ENCODE results near the gene PPFIA1.
"Not testable (repeated sequence)": the region's sequence is repeated elsewhere in the genome, so short reads cannot be mapped to it uniquely, and the experiment has no call there.

Gene PPFIA1

GRCh38 chr11:70407121-70407520 is 136.6 kb downstream of the PPFIA1 start:
- Histone ChIP-seq H3K36me3 (ENCODE audit: control insufficient read depth, insufficient read depth, low read length) (peaks cover 36% of the 10 kb centered on the region), H3K9ac (ENCODE audit: low read length) (no peak overlapping the region), H3K4ac (ENCODE audit: low read depth, low read length) (no peak overlapping the region)

GRCh38 chr11:70407814-70408213 is 137.3 kb downstream of the PPFIA1 start:
- H3K4me1 ChIP-seq (ENCODE audit: control insufficient read depth, low read depth, low read length), result no peaks in the 10 kb centered on the region
- no peak overlapping the region for H3K23ac ChIP-seq (ENCODE audit: low read length)
- no peak overlapping the region for H4K5ac ChIP-seq (ENCODE audit: low read length)
- H2BK120ac ChIP-seq (ENCODE audit: low read depth, low read length), result no peak overlapping the region
- WGBS (ENCODE audit: extremely low coverage, insufficient coverage, low lambda C conversion rate), result no CpG with 5 or more reads among the region's 6 CpGs
- no peak overlapping the region for H3K4me3 ChIP-seq (ENCODE audit: low read length)
- H2BK5ac ChIP-seq (ENCODE audit: low read length), result no peak overlapping the region
- H3K79me1 ChIP-seq (ENCODE audit: low read length), result peaks cover 16% of the 10 kb centered on the region
- peaks cover 39% of the 10 kb centered on the region for H3K36me3 ChIP-seq (ENCODE audit: control insufficient read depth, insufficient read depth, low read length)
- no peak overlapping the region for H3K18ac ChIP-seq (ENCODE audit: low read length)
- H3K56ac ChIP-seq (ENCODE audit: low read length), result no peak overlapping the region
- peaks cover 21% of the 10 kb centered on the region for H3K79me2 ChIP-seq (ENCODE audit: control insufficient read depth, insufficient read depth, low read length)
- H3K27me3 ChIP-seq (ENCODE audit: insufficient read depth, low read length, poor library complexity), result no peaks in the 10 kb centered on the region
- no peak for DNase-seq
- no peak overlapping the region for H2AK5ac ChIP-seq (ENCODE audit: low read length)
- H3K4me2 ChIP-seq (ENCODE audit: low read length), result no peak overlapping the region
- no peak overlapping the region for H3K27ac ChIP-seq (ENCODE audit: low read depth, low read length)
- H3K4ac ChIP-seq (ENCODE audit: low read depth, low read length), result no peak overlapping the region
- no peak overlapping the region for H2BK15ac ChIP-seq (replicated peaks; ENCODE audit: low read depth)
- H3K9ac ChIP-seq (ENCODE audit: low read length), result no peak overlapping the region
- no peak overlapping the region for H4K8ac ChIP-seq (ENCODE audit: low read depth, low read length)

More at GRCh38 chr11:70407121-70407520, 136.6 kb downstream of the PPFIA1 start:
- DNase-seq, result no peak
- no peak overlapping the region for H4K8ac ChIP-seq (ENCODE audit: low read depth, low read length)
- peaks cover 22% of the 10 kb centered on the region for H3K79me1 ChIP-seq (ENCODE audit: low read length)
- H3K23ac ChIP-seq (ENCODE audit: low read length), result no peak overlapping the region
- H3K79me2 ChIP-seq (ENCODE audit: control insufficient read depth, insufficient read depth, low read length), result peaks cover 28% of the 10 kb centered on the region
- H3K4me3 ChIP-seq (ENCODE audit: low read length), result no peak overlapping the region
- H2AK5ac ChIP-seq (ENCODE audit: low read length), result no peak overlapping the region
- H3K27ac ChIP-seq (ENCODE audit: low read depth, low read length), result no peak overlapping the region
- H4K5ac ChIP-seq (ENCODE audit: low read length), result no peak overlapping the region
- no peak overlapping the region for H2BK15ac ChIP-seq (replicated peaks; ENCODE audit: low read depth)
- H2BK5ac ChIP-seq (ENCODE audit: low read length), result no peak overlapping the region
- H3K4me1 ChIP-seq (ENCODE audit: control insufficient read depth, low read depth, low read length), result peaks cover 2% of the 10 kb centered on the region
- no CpG with 5 or more reads among the region's 13 CpGs for WGBS (ENCODE audit: extremely low coverage, insufficient coverage, low lambda C conversion rate)
- no peak overlapping the region for H3K18ac ChIP-seq (ENCODE audit: low read length)
- H3K56ac ChIP-seq (ENCODE audit: low read length), result no peak overlapping the region
- H3K27me3 ChIP-seq (ENCODE audit: insufficient read depth, low read length, poor library complexity), result no peaks in the 10 kb centered on the region
- no peak overlapping the region for H3K4me2 ChIP-seq (ENCODE audit: low read length)
- no peak overlapping the region for H2BK120ac ChIP-seq (ENCODE audit: low read depth, low read length)

DNA sequence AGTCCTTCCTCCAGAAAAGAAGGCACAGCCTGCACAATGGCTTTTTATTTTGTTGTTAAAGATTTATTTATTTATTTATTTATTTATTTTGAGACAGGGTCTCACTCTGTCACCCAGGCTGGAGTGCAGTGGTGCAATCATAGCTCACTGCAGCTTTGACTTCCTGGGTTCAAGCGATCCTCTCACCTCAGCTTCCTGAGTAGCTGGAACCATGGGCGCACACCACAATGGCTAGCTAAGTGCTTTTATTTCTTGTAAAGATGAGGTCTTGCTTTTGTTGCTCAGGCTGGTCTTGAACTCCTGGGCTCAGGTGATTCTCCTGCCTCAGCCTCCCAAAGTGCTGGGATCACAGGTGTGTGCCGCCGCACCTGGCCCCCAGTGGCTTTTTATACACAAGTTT is 137.8 kb downstream of the PPFIA1 start:
- H3K23ac ChIP-seq (ENCODE audit: low read length); H3K27ac ChIP-seq (ENCODE audit: low read depth, low read length); H3K4ac ChIP-seq (ENCODE audit: low read depth, low read length); H3K9ac ChIP-seq (ENCODE audit: low read length); H2BK120ac ChIP-seq (ENCODE audit: low read depth, low read length); H4K8ac ChIP-seq (ENCODE audit: low read depth, low read length); H4K5ac ChIP-seq (ENCODE audit: low read length); H3K18ac ChIP-seq (ENCODE audit: low read length); H3K4me2 ChIP-seq (ENCODE audit: low read length); H3K27me3 ChIP-seq (ENCODE audit: insufficient read depth, low read length, poor library complexity); DNase-seq; H3K4me1 ChIP-seq (ENCODE audit: control insufficient read depth, low read depth, low read length); H2BK5ac ChIP-seq (ENCODE audit: low read length); H3K56ac ChIP-seq (ENCODE audit: low read length); H2BK15ac ChIP-seq (replicated peaks; ENCODE audit: low read depth); H2AK5ac ChIP-seq (ENCODE audit: low read length); H3K4me3 ChIP-seq (ENCODE audit: low read length): not testable (repeated sequence)
- Histone ChIP-seq H3K79me1 (ENCODE audit: low read length) (peaks cover 16% of the 10 kb centered on the region), H3K79me2 (ENCODE audit: control insufficient read depth, insufficient read depth, low read length) (peaks cover 18% of the 10 kb centered on the region), H3K36me3 (ENCODE audit: control insufficient read depth, insufficient read depth, low read length) (peaks cover 43% of the 10 kb centered on the region)
- no CpG with 5 or more reads among the region's 4 CpGs for WGBS (ENCODE audit: extremely low coverage, insufficient coverage, low lambda C conversion rate)

DNA sequence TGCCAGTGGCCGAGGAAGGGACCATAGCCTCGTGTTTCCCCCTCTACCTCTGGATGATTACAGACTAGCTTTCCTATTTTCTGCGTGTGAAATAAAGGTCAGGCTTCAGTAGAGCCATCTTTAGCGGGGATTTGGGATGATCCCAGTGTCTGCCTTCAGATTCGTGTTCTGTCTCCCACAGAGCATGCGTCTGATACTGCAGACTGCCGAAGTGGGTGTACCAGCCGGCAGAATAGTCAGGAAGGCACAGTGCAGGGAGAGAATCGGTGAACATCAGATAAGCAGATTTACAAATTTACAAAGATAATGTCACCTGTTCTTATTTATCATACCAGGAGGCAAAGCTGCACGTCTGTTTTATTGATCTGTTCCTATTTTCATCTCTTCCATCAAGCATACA is 138.9 kb downstream of the PPFIA1 start:
- Histone ChIP-seq H2BK15ac (replicated peaks; ENCODE audit: low read depth) (no peak overlapping the region), H3K9ac (ENCODE audit: low read length) (no peak overlapping the region), H4K8ac (ENCODE audit: low read depth, low read length) (no peak overlapping the region), H2BK120ac (ENCODE audit: low read depth, low read length) (no peak overlapping the region), H3K79me1 (ENCODE audit: low read length) (peaks cover 12% of the 10 kb centered on the region), H2AK5ac (ENCODE audit: low read length) (no peak overlapping the region), H3K36me3 (ENCODE audit: control insufficient read depth, insufficient read depth, low read length) (peaks cover 45% of the 10 kb centered on the region), H3K79me2 (ENCODE audit: control insufficient read depth, insufficient read depth, low read length) (peaks cover 11% of the 10 kb centered on the region), H3K4me2 (ENCODE audit: low read length) (no peak overlapping the region), H3K4ac (ENCODE audit: low read depth, low read length) (no peak overlapping the region), H3K4me3 (ENCODE audit: low read length) (no peak overlapping the region), H3K27ac (ENCODE audit: low read depth, low read length) (no peak overlapping the region), H3K27me3 (ENCODE audit: insufficient read depth, low read length, poor library complexity) (no peaks in the 10 kb centered on the region), H3K23ac (ENCODE audit: low read length) (no peak overlapping the region), H3K4me1 (ENCODE audit: control insufficient read depth, low read depth, low read length) (no peaks in the 10 kb centered on the region), H2BK5ac (ENCODE audit: low read length) (no peak overlapping the region), H3K56ac (ENCODE audit: low read length) (no peak overlapping the region), H3K18ac (ENCODE audit: low read length) (no peak overlapping the region), H4K5ac (ENCODE audit: low read length) (no peak overlapping the region)
- no CpG with 5 or more reads among the region's 10 CpGs for WGBS (ENCODE audit: extremely low coverage, insufficient coverage, low lambda C conversion rate)
- no peak for DNase-seq

DNA sequence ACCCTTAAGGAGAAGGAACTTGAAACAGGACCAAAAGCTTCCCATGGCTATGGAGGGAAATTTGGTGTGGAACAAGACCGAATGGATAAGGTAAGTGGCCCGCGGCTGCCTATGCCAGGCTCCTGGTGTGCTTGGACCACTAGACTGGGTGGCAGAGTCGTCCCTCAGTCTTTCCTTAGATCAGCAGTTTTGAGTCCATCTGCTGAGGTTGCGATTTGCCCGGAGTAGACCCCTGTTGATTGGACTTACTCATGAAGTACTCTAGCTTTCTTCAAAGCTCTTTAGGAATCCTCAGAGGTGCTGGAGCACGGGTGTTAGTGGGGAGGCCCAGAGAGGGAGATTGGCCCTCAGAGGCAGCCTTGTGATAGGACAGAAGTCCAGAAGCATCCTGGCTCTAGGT is 139.4 kb downstream of the PPFIA1 start:
- Histone ChIP-seq H2BK5ac (ENCODE audit: low read length) (no peak overlapping the region), H2BK15ac (replicated peaks; ENCODE audit: low read depth) (no peak overlapping the region), H3K4me1 (ENCODE audit: control insufficient read depth, low read depth, low read length) (no peaks in the 10 kb centered on the region), H3K9ac (ENCODE audit: low read length) (no peak overlapping the region), H3K4me2 (ENCODE audit: low read length) (no peak overlapping the region), H3K4me3 (ENCODE audit: low read length) (no peak overlapping the region), H3K56ac (ENCODE audit: low read length) (no peak overlapping the region), H3K23ac (ENCODE audit: low read length) (no peak overlapping the region), H3K36me3 (ENCODE audit: control insufficient read depth, insufficient read depth, low read length) (peaks cover 48% of the 10 kb centered on the region), H2AK5ac (ENCODE audit: low read length) (no peak overlapping the region), H3K27me3 (ENCODE audit: insufficient read depth, low read length, poor library complexity) (no peaks in the 10 kb centered on the region), H2BK120ac (ENCODE audit: low read depth, low read length) (no peak overlapping the region), H3K79me1 (ENCODE audit: low read length) (peaks cover 12% of the 10 kb centered on the region), H4K8ac (ENCODE audit: low read depth, low read length) (no peak overlapping the region), H3K18ac (ENCODE audit: low read length) (no peak overlapping the region), H4K5ac (ENCODE audit: low read length) (no peak overlapping the region), H3K27ac (ENCODE audit: low read depth, low read length) (no peak overlapping the region), H3K79me2 (ENCODE audit: control insufficient read depth, insufficient read depth, low read length) (peaks cover 10% of the 10 kb centered on the region), H3K4ac (ENCODE audit: low read depth, low read length) (no peak overlapping the region)
- DNase-seq, result no peak
- WGBS (ENCODE audit: extremely low coverage, insufficient coverage, low lambda C conversion rate), result no CpG with 5 or more reads among the region's 7 CpGs
